ENCODE measurements around the gene IL34.
A peak's percentile ranks its signal among the peaks of the same experiment; 100 is the strongest.
"Not testable (repeated sequence)": the region's sequence is repeated elsewhere in the genome, so short reads cannot be mapped to it uniquely, and the experiment has no call there.

Gene IL34

GRCh38 chr16:70633617-70634016 is 12.7 kb upstream of the IL34 start:
- DNase-seq: not testable (repeated sequence)

GRCh38 chr16:70634861-70635260 is 11.5 kb upstream of the IL34 start:
- no peak for DNase-seq

GRCh38 chr16:70635336-70636016 is 10.9 kb upstream of the IL34 start:
- DNase-seq: no peak

- DNase-seq: no peak
These were observed 7.3 kb upstream of the IL34 start for GRCh38 chr16:70638814-70639792.

GRCh38 chr16:70642633-70643032 is 3.7 kb upstream of the IL34 start:
- DNase-seq: no peak

GRCh38 chr16:70643264-70643663 is 3.1 kb upstream of the IL34 start:
- DNase-seq: not testable (repeated sequence)

- no peak for DNase-seq
These were observed 1.4 kb upstream of the IL34 start for GRCh38 chr16:70644763-70645597.

- DNase-seq: no peak
These were observed 1.3 kb downstream of the IL34 start for GRCh38 chr16:70647441-70648359.

- DNase-seq: no peak
These were observed 2.2 kb downstream of the IL34 start for GRCh38 chr16:70648606-70649005.

- DNase-seq: no peak
These were observed 2.9 kb downstream of the IL34 start for GRCh38 chr16:70649300-70649699.

- DNase-seq: no peak
These were observed 3.9 kb downstream of the IL34 start for GRCh38 chr16:70650216-70650615.

- no peak for DNase-seq
These were observed 5.2 kb downstream of the IL34 start for GRCh38 chr16:70651524-70651923.

GRCh38 chr16:70652322-70652721 is 6.0 kb downstream of the IL34 start:
- DNase-seq: no peak

GRCh38 chr16:70653406-70653805 is 7.0 kb downstream of the IL34 start:
- DNase-seq: no peak

- peak; percentile 23 for DNase-seq
These were observed 7.7 kb downstream of the IL34 start for GRCh38 chr16:70653809-70654771.

- DNase-seq: no peak
These were observed 9.8 kb downstream of the IL34 start for GRCh38 chr16:70656065-70656711.

- no peak for DNase-seq
These were observed 10.4 kb downstream of the IL34 start for GRCh38 chr16:70656712-70657263.

GRCh38 chr16:70657956-70658355 is 11.6 kb downstream of the IL34 start:
- no peak for DNase-seq

GRCh38 chr16:70658921-70659320 is 12.6 kb downstream of the IL34 start:
- no peak for DNase-seq

- no peak for DNase-seq
These were observed 13.2 kb downstream of the IL34 start for GRCh38 chr16:70659546-70659945.
